ENCODE data around the gene BRD4.

BRD4 gene

GRCh38 chr19:15259907-15260306, 72.4 kb downstream of the BRD4 start:
- TF ChIP-seq CTCF (IDR thresholded peaks at IDR 0.05; ENCODE audit: extremely low read depth, missing control alignments): no peak
- no peak for DNase-seq (ENCODE audit: low spot score)

- DNase-seq (ENCODE audit: low spot score): no peak
- no peak for TF ChIP-seq CTCF (IDR thresholded peaks at IDR 0.05; ENCODE audit: extremely low read depth, missing control alignments)
Measured at GRCh38 chr19:15257782-15258181, 74.6 kb downstream of the BRD4 start.

GRCh38 chr19:15256708-15257331, 75.5 kb downstream of the BRD4 start:
- no peak for DNase-seq (ENCODE audit: low spot score)
- TF ChIP-seq CTCF (IDR thresholded peaks at IDR 0.05; ENCODE audit: extremely low read depth, missing control alignments): no peak

GRCh38 chr19:15255359-15255990, 76.9 kb downstream of the BRD4 start:
- no peak for DNase-seq (ENCODE audit: low spot score)

GRCh38 chr19:15254547-15254946, 77.8 kb downstream of the BRD4 start:
- no peak for TF ChIP-seq CTCF (IDR thresholded peaks at IDR 0.05; ENCODE audit: extremely low read depth, missing control alignments)
- no peak for DNase-seq (ENCODE audit: low spot score)

More at GRCh38 chr19:15255359-15255990, 76.9 kb downstream of the BRD4 start:
- no peak for TF ChIP-seq CTCF (IDR thresholded peaks at IDR 0.05; ENCODE audit: extremely low read depth, missing control alignments)

GRCh38 chr19:15253513-15253912, 78.8 kb downstream of the BRD4 start:
- no peak for TF ChIP-seq CTCF (IDR thresholded peaks at IDR 0.05; ENCODE audit: extremely low read depth, missing control alignments)
- DNase-seq (ENCODE audit: low spot score): no peak

- no peak for DNase-seq (ENCODE audit: low spot score)
Measured at GRCh38 chr19:15253061-15253460, 79.3 kb downstream of the BRD4 start.

More at GRCh38 chr19:15253061-15253460, 79.3 kb downstream of the BRD4 start:
- no peak for TF ChIP-seq CTCF (IDR thresholded peaks at IDR 0.05; ENCODE audit: extremely low read depth, missing control alignments)

Data from GM20000 (cell line).